Measurements from ENCODE around the gene SMAD6. TPM values are rescaled to one million over a fixed set of nuclear protein-coding genes. Genes with fewer than 3 reads are reported as not detected.

SMAD6 gene
- total and polyA plus RNA-seq, 2 donors (not counting 1 experiment from before 2014, with no cell fraction given) = 0.03 to 0.37 TPM

- H3K4me1 Mint-ChIP-seq = no peaks in the 10 kb centered on the region
- TF ChIP-seq EZH2 (IDR thresholded peaks at IDR 0.05; ENCODE audit: borderline replicate concordance, insufficient read depth, low read depth, low read length, poor library complexity, severe bottlenecking) (no peak), CTCF (IDR thresholded peaks at IDR 0.05) (no peak)
- no peak overlapping the region for H3K27ac Mint-ChIP-seq
- CTCF ChIA-PET = no interaction called here
- intact Hi-C loops (cut with micrococcal nuclease) = no loop called here
- DNase-seq = no peak
- H3K9ac ChIP-seq (ENCODE audit: low read length) = no peak overlapping the region
- H3K4me1 ChIP-seq (ENCODE audit: control insufficient read depth in 2 of 2, insufficient read depth in 2 of 2, low read length in 2 of 2) = no peaks in the 10 kb centered on the region
- no peaks in the 10 kb centered on the region for H3K9me3 ChIP-seq (ENCODE audit: control extremely low read depth in 1 of 3, control insufficient read depth in 2 of 3, insufficient read depth in 1 of 3, low read length in 2 of 3)
- no peaks in the 10 kb centered on the region for H3K79me2 ChIP-seq (ENCODE audit: control insufficient read depth, insufficient read depth, low read length)
- 92% methylated on average over 2 of the region's 11 CpGs for WGBS (ENCODE audit: insufficient coverage)
- no peak for ATAC-seq (ENCODE audit: low read depth)
- no peaks in the 10 kb centered on the region for H3K36me3 ChIP-seq (replicated peaks in 1 of 2; ENCODE audit: control extremely low read depth in 1 of 2, control insufficient read depth in 1 of 2, extremely low read depth in 1 of 2, insufficient read depth in 2 of 2, low read length in 1 of 2)
- POLR2A ChIA-PET = no interaction called here
- H3K4me3 ChIP-seq (ENCODE audit: control extremely low read depth in 1 of 5, extremely low read depth in 1 of 5, insufficient read depth in 1 of 5, low read depth in 2 of 5, low read length in 4 of 5) = no peak overlapping the region
- peaks cover 3% of the 10 kb centered on the region for H3K27me3 Mint-ChIP-seq
- H3K4me3 Mint-ChIP-seq = no peak overlapping the region
- no peaks in the 10 kb centered on the region for H3K9me3 Mint-ChIP-seq (ENCODE audit: insufficient read depth)
- H2AFZ ChIP-seq (ENCODE audit: insufficient read depth, low read depth, low read length, poor library complexity, severe bottlenecking) = no peak overlapping the region
- no peaks in the 10 kb centered on the region for H3K27me3 ChIP-seq (replicated peaks in 1 of 4; ENCODE audit: control extremely low read depth in 1 of 4, control insufficient read depth in 3 of 4, insufficient read depth in 4 of 4, low read length in 3 of 4)
- H4K20me1 ChIP-seq (ENCODE audit: control insufficient read depth, insufficient read depth, low read length, poor library complexity, severe bottlenecking) = no peaks in the 10 kb centered on the region
- no peak overlapping the region for H3K27ac ChIP-seq (ENCODE audit: low read length in 2 of 2)
- no peak overlapping the region for H3K4me2 ChIP-seq (replicated peaks; ENCODE audit: low read depth, low read length, poor library complexity, severe bottlenecking)
Measured at GRCh38 chr15:66737243-66738010, 35.4 kb downstream of the SMAD6 start.

- CTCF ChIA-PET = no interaction called here
- H4K20me1 ChIP-seq (ENCODE audit: control insufficient read depth, insufficient read depth, low read length, poor library complexity, severe bottlenecking) = no peaks in the 10 kb centered on the region
- POLR2A ChIA-PET = no interaction called here
Measured at GRCh38 chr15:66738116-66738515, 36.1 kb downstream of the SMAD6 start.

More at GRCh38 chr15:66738116-66738515, 36.1 kb downstream of the SMAD6 start:
- no peak for ATAC-seq (ENCODE audit: low read depth)
- DNase-seq = no peak
- Histone ChIP-seq H3K4me3 (ENCODE audit: control extremely low read depth in 1 of 5, extremely low read depth in 1 of 5, insufficient read depth in 1 of 5, low read depth in 2 of 5, low read length in 4 of 5) (no peak overlapping the region), H3K4me2 (replicated peaks; ENCODE audit: low read depth, low read length, poor library complexity, severe bottlenecking) (no peak overlapping the region), H3K4me1 (ENCODE audit: control insufficient read depth in 2 of 2, insufficient read depth in 2 of 2, low read length in 2 of 2) (no peaks in the 10 kb centered on the region), H2AFZ (ENCODE audit: insufficient read depth, low read depth, low read length, poor library complexity, severe bottlenecking) (no peak overlapping the region), H3K27me3 (replicated peaks in 1 of 4; ENCODE audit: control extremely low read depth in 1 of 4, control insufficient read depth in 3 of 4, insufficient read depth in 4 of 4, low read length in 3 of 4) (no peaks in the 10 kb centered on the region), H3K36me3 (replicated peaks in 1 of 2; ENCODE audit: control extremely low read depth in 1 of 2, control insufficient read depth in 1 of 2, extremely low read depth in 1 of 2, insufficient read depth in 2 of 2, low read length in 1 of 2) (no peaks in the 10 kb centered on the region), H3K79me2 (ENCODE audit: control insufficient read depth, insufficient read depth, low read length) (no peaks in the 10 kb centered on the region), H3K9me3 (ENCODE audit: control extremely low read depth in 1 of 3, control insufficient read depth in 2 of 3, insufficient read depth in 1 of 3, low read length in 2 of 3) (no peaks in the 10 kb centered on the region), H3K9ac (ENCODE audit: low read length) (no peak overlapping the region), H3K27ac (ENCODE audit: low read length in 2 of 2) (no peak overlapping the region)
- no peak overlapping the region for H3K4me3 Mint-ChIP-seq
- WGBS (ENCODE audit: insufficient coverage) = 92% methylated on average over 8 of the region's 10 CpGs
- peaks cover 3% of the 10 kb centered on the region for H3K27me3 Mint-ChIP-seq
- TF ChIP-seq CTCF (IDR thresholded peaks at IDR 0.05) (no peak), EZH2 (IDR thresholded peaks at IDR 0.05; ENCODE audit: borderline replicate concordance, insufficient read depth, low read depth, low read length, poor library complexity, severe bottlenecking) (no peak)
- H3K4me1 Mint-ChIP-seq = no peaks in the 10 kb centered on the region
- no peaks in the 10 kb centered on the region for H3K9me3 Mint-ChIP-seq (ENCODE audit: insufficient read depth)
- intact Hi-C loops (cut with micrococcal nuclease) = no loop called here
- H3K27ac Mint-ChIP-seq = no peak overlapping the region
